Head of caudate nucleus (tissue), 42 donors: ENCODE measurements around the gene NFATC1.

Experiments used
- DNase-seq, 42 donors: peaks; one replicate each; pipeline versions ENCODE4 v3.0.0 to v3.0.0-alpha.2; 2020 to 2021; ENCODE audit warnings: mixed read lengths in 7 of 42
- intact Hi-C: fragments of 100-400 bp; cut with DNase I; formaldehyde crosslinking; loops from one replicate; pipeline ENCODE4 v1.15.0; 2022

Gene NFATC1

GRCh38 chr18:79459946-79460480, 64.3 kb downstream of the NFATC1 start:
- no peak for DNase-seq
- intact Hi-C loops, result no loop called here

GRCh38 chr18:79460481-79461300, 65.0 kb downstream of the NFATC1 start:
- intact Hi-C loops, result no loop called here
- peak in 2 of 42 donors; percentile 24 to 26 for DNase-seq

- DNase-seq, result no peak
- intact Hi-C loops, result no loop called here
These were observed 65.9 kb downstream of the NFATC1 start for GRCh38 chr18:79461627-79462026.

- intact Hi-C loops, result no loop called here
- no peak for DNase-seq
These were observed 67.8 kb downstream of the NFATC1 start for GRCh38 chr18:79463424-79463960.

GRCh38 chr18:79465392-79465991, 69.8 kb downstream of the NFATC1 start:
- DNase-seq, result peak in 15 of 42 donors; percentile 7 to 44 (median 28)
- intact Hi-C loops, result no loop called here

- peak in 1 of 42 donors; percentile 7 for DNase-seq
- intact Hi-C loops, result no loop called here
These were observed 70.9 kb downstream of the NFATC1 start for GRCh38 chr18:79466591-79466990.

GRCh38 chr18:79467126-79467525, 71.4 kb downstream of the NFATC1 start:
- no peak for DNase-seq
- intact Hi-C loops, result no loop called here

- DNase-seq, result no peak
- intact Hi-C loops, result no loop called here
These were observed 72.5 kb downstream of the NFATC1 start for GRCh38 chr18:79468119-79468789.

- DNase-seq, result no peak
- intact Hi-C loops, result no loop called here
These were observed 73.6 kb downstream of the NFATC1 start for GRCh38 chr18:79469309-79469708.

- intact Hi-C loops, result no loop called here
These were observed 74.2 kb downstream of the NFATC1 start for GRCh38 chr18:79469751-79470505.

GRCh38 chr18:79470547-79470946, 74.8 kb downstream of the NFATC1 start:
- intact Hi-C loops, result no loop called here
- DNase-seq, result no peak

More at GRCh38 chr18:79469751-79470505, 74.2 kb downstream of the NFATC1 start:
- peak in 2 of 42 donors; percentile 13 to 17 for DNase-seq

GRCh38 chr18:79471046-79471445, 75.3 kb downstream of the NFATC1 start:
- no peak for DNase-seq
- intact Hi-C loops, result no loop called here

GRCh38 chr18:79471597-79471996, 75.9 kb downstream of the NFATC1 start:
- no peak for DNase-seq
- intact Hi-C loops, result no loop called here

- DNase-seq, result no peak
- intact Hi-C loops, result no loop called here
These were observed 76.4 kb downstream of the NFATC1 start for GRCh38 chr18:79472176-79472575.

GRCh38 chr18:79472946-79473345, 77.2 kb downstream of the NFATC1 start:
- no peak for DNase-seq
- intact Hi-C loops, result no loop called here

- peak in 2 of 42 donors; percentile 1 to 29 for DNase-seq
- intact Hi-C loops, result no loop called here
These were observed 80.5 kb downstream of the NFATC1 start for GRCh38 chr18:79476031-79476917.

- peak in 4 of 42 donors; percentile 1 to 28 (median 14) for DNase-seq
- intact Hi-C loops, result no loop called here
These were observed 81.3 kb downstream of the NFATC1 start for GRCh38 chr18:79476918-79477571.
